Activated CD4-positive, alpha-beta memory T cell treated with anti-CD3 and anti-CD28 coated beads for 36 hours (primary cell): ENCODE measurements around the gene RCCD1. TPM values are rescaled to one million over a fixed set of nuclear protein-coding genes. Genes with fewer than 3 reads are reported as not detected.

Experiments used
- CTCF ChIA-PET: fragments of 350-600 bp; sonication (Branson Sonifier 250); formaldehyde crosslinking; loops from one replicate; lab custom pipeline; 2021; ENCODE audit warnings: antibody characterized with exemption, inconsistent platforms; lab: Charles Lee
- POLR2A ChIA-PET: fragments of 350-600 bp; sonication (Branson Sonifier 250); formaldehyde crosslinking; loops from one replicate; lab custom pipeline; 2021; ENCODE audit warnings: antibody characterized with exemption; lab: Charles Lee
- DNase-seq: peaks from one replicate; pipeline ENCODE4 v3.0.0-alpha.2; 2020
- H3K27ac Mint-ChIP-seq: one replicate; pipeline ENCODE4 v1.8.0; 2021; ENCODE audit warnings: mixed read lengths
- H3K27me3 Mint-ChIP-seq: one replicate; pipeline ENCODE4 v1.8.0; 2021; ENCODE audit warnings: mixed read lengths
- H3K36me3 Mint-ChIP-seq: one replicate; pipeline ENCODE4 v1.8.0; 2021; ENCODE audit warnings: mixed read lengths
- H3K4me1 Mint-ChIP-seq: one replicate; pipeline ENCODE4 v1.8.0; 2021; ENCODE audit warnings: low read depth, mixed read lengths
- H3K4me3 Mint-ChIP-seq: one replicate; pipeline ENCODE4 v1.8.0; 2021; ENCODE audit warnings: mild to moderate bottlenecking, mixed read lengths
- H3K9me3 Mint-ChIP-seq: one replicate; pipeline ENCODE4 v1.8.0; 2021; ENCODE audit warnings: mixed read lengths
- intact Hi-C: fragments of 100-400 bp; cut with micrococcal nuclease; formaldehyde crosslinking; loops from one replicate; pipeline ENCODE4 v1.15.1; 2023
- total RNA-seq, 2 experiments: library from RNA; stranded (reverse); gene quantifications; one replicate each; pipeline ENCODE4 v1.2.3, GENCODE V29; 2021

RCCD1 gene
- total RNA-seq, 2 experiments from 2014 or later: 39.9 to 41.4 TPM

- H3K27ac Mint-ChIP-seq: no peak overlapping the region
- intact Hi-C loops: no loop called here
- POLR2A ChIA-PET: interaction anchor here (1.0 kb wide), 1 partner anchor 18 kb away, joined by 3 read pairs; no protein-coding TSS in a partner anchor
- no peaks in the 10 kb centered on the region for H3K4me1 Mint-ChIP-seq
- H3K9me3 Mint-ChIP-seq: no peaks in the 10 kb centered on the region
- H3K36me3 Mint-ChIP-seq: peaks cover 68% of the 10 kb centered on the region
- CTCF ChIA-PET: interaction anchor here (2.2 kb wide), 2 partner anchors 14 to 37 kb away, joined by 6 to 7 read pairs; no protein-coding TSS in a partner anchor
- no peaks in the 10 kb centered on the region for H3K27me3 Mint-ChIP-seq
- H3K4me3 Mint-ChIP-seq: no peak overlapping the region
- DNase-seq: no peak
These were observed 15.6 kb downstream of the RCCD1 start for GRCh38 chr15:90970274-90970673.

DNA sequence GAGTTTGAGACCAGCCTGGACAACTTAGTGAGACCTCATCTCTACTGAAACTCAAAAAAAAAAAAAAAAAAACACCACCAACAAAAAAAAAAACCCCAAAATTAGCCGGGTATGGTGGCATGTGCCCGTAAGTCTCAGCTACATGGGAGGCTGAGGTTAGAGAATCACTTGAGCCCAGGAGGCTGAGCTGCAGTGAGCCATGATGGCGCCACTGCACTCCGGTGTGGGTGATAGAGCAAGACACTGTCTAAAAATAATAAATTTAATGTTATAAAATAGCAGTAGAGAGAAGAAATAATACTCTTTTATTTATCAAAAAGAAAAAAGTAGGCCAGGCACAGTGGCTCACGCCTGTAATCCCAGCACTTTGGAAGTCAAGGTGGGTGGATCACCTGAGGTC is 17.4 kb downstream of the RCCD1 start:
- ChIA-PET CTCF (interaction anchor here (0.6 kb wide), 1 partner anchor 300 kb away, joined by 3 read pairs; no protein-coding TSS in a partner anchor), POLR2A (interaction anchor here (0.7 kb wide), 1 partner anchor 11 kb away, joined by 3 read pairs; no protein-coding TSS in a partner anchor)
- Mint-ChIP-seq H3K36me3 (peaks cover 68% of the 10 kb centered on the region), H3K27ac (no peak overlapping the region), H3K4me3 (no peak overlapping the region), H3K4me1 (no peaks in the 10 kb centered on the region), H3K27me3 (no peaks in the 10 kb centered on the region), H3K9me3 (no peaks in the 10 kb centered on the region)
- intact Hi-C loops: no loop called here
- no peak for DNase-seq

DNA sequence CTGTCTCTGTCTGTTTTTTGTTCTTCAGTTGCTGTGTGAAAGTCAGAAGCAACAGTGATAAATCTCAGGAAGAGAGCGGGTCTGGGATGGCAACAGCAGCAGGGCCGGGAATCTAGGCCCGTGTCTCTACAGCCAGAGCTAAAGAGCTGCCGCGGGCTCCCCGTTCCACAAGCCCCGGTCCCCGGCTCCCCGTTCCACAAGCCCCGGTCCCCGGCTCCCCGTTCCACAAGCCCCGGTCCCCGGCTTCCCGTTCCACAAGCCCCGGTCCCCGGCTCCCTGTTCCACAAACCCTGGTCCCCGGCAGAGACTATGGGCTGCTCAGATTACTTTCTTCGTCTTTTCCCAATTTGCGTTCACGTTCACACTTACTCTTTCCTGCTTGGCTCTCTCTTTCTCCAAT is 19.5 kb downstream of the RCCD1 start:
- intact Hi-C loops: no loop called here
- Mint-ChIP-seq H3K4me1 (no peaks in the 10 kb centered on the region), H3K9me3 (no peaks in the 10 kb centered on the region), H3K27ac (no peak overlapping the region), H3K27me3 (no peaks in the 10 kb centered on the region), H3K4me3 (no peak overlapping the region), H3K36me3 (peaks cover 65% of the 10 kb centered on the region)
- DNase-seq: no peak
- POLR2A ChIA-PET: no interaction called here
- CTCF ChIA-PET: no interaction called here

DNA sequence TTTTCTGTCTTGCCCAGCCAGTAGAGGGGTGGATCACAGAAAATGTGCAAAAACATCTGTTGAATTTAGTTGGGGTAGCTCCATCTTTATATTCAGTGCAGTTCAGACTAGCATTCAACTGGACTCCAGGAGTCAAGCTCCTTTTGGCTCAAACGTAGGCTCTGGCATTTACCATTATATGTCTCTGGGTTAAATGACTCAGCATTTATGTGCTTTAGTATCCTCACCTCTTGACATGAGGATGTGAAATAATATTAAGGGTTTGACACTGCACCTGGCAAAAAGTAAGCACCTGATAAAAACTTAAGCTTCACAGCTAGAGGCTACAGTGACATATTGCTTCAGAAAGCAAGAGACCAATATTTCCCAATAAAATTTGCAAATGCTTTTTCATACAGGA is 24.9 kb downstream of the RCCD1 start:
- CTCF ChIA-PET: interaction anchor here (0.5 to 0.8 kb wide), 2 partner anchors 17 to 47 kb away, joined by 3 to 4 read pairs; partner anchors contain the start of gene HDDC3
- Mint-ChIP-seq H3K27ac (no peak overlapping the region), H3K27me3 (no peaks in the 10 kb centered on the region), H3K36me3 (peaks cover 80% of the 10 kb centered on the region), H3K9me3 (no peaks in the 10 kb centered on the region), H3K4me3 (no peak overlapping the region), H3K4me1 (peaks cover 16% of the 10 kb centered on the region)
- no peak for DNase-seq
- POLR2A ChIA-PET: no interaction called here
- intact Hi-C loops: no loop called here

- no peaks in the 10 kb centered on the region for H3K9me3 Mint-ChIP-seq
- H3K36me3 Mint-ChIP-seq: peaks cover 67% of the 10 kb centered on the region
- no peak overlapping the region for H3K4me3 Mint-ChIP-seq
- intact Hi-C loops: no loop called here
- DNase-seq: no peak
- no peak overlapping the region for H3K27ac Mint-ChIP-seq
- peaks cover 16% of the 10 kb centered on the region for H3K4me1 Mint-ChIP-seq
- CTCF ChIA-PET: interaction anchor here (1.9 kb wide), 2 partner anchors 25 to 49 kb away, joined by 7 to 8 read pairs; partner anchors contain the start of gene HDDC3
- no peaks in the 10 kb centered on the region for H3K27me3 Mint-ChIP-seq
- POLR2A ChIA-PET: interaction anchor here (1.7 kb wide), 1 partner anchor 13 kb away, joined by 3 read pairs; the partner anchor contains the start of gene PRC1
These were observed 27.0 kb downstream of the RCCD1 start for GRCh38 chr15:90981681-90982080.

- no peak overlapping the region for H3K27ac Mint-ChIP-seq
These were observed 27.5 kb downstream of the RCCD1 start for GRCh38 chr15:90982135-90982534.

DNA sequence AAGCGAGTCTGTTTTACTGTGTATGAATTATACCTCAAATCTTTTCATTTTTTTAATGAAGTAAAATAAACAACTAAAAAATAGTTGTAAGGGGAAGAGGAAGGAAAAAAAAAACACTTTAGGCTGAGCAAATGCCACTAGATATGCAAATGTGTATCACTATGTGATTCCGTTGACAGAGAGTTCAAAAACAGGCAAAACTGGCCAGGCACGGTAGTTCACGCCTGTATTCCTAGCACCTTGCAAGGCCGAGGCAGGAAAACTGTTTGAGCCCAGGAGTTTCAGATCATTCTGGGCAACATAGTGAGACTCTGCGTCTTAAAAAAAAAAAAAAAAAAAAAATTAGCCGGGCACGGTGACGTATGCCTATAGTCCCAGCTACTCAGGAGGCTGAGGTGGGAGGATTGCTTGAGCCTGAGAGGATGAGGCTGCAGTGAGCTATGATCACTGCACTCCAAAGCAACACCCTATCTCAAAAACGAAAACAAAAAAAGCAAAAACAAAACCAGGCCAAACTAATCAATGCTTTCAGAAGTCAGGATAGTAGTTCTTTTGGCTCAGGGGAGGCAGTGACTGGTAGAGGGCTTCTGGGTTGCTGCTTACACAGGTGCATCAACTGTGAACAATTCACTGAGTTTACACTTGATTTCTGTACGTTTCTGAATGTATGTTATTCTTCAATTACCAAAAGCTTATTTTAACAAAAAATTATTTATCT is 32.3 kb downstream of the RCCD1 start:
- Mint-ChIP-seq H3K4me1 (peaks cover 33% of the 10 kb centered on the region), H3K9me3 (no peaks in the 10 kb centered on the region), H3K27me3 (no peaks in the 10 kb centered on the region), H3K27ac (no peak overlapping the region), H3K36me3 (peaks cover 26% of the 10 kb centered on the region), H3K4me3 (no peak overlapping the region)
- ChIA-PET POLR2A (interaction anchor here (0.9 to 1.4 kb wide), 2 partner anchors 24 to 32 kb away, joined by 3 read pairs; partner anchors contain the start of gene RCCD1), CTCF (no interaction called here)
- intact Hi-C loops: no loop called here
- DNase-seq: no peak

More at GRCh38 chr15:90982135-90982534, 27.5 kb downstream of the RCCD1 start:
- Mint-ChIP-seq H3K27me3 (no peaks in the 10 kb centered on the region), H3K36me3 (peaks cover 66% of the 10 kb centered on the region), H3K4me1 (peaks cover 18% of the 10 kb centered on the region), H3K9me3 (no peaks in the 10 kb centered on the region), H3K4me3 (no peak overlapping the region)
- intact Hi-C loops: no loop called here
- POLR2A ChIA-PET: interaction anchor here (1.7 kb wide), 1 partner anchor 12 kb away, joined by 3 read pairs; the partner anchor contains the start of gene PRC1
- CTCF ChIA-PET: interaction anchor here (1.9 kb wide), 2 partner anchors 26 to 49 kb away, joined by 8 to 10 read pairs; partner anchors contain the start of gene HDDC3
- DNase-seq: no peak

DNA sequence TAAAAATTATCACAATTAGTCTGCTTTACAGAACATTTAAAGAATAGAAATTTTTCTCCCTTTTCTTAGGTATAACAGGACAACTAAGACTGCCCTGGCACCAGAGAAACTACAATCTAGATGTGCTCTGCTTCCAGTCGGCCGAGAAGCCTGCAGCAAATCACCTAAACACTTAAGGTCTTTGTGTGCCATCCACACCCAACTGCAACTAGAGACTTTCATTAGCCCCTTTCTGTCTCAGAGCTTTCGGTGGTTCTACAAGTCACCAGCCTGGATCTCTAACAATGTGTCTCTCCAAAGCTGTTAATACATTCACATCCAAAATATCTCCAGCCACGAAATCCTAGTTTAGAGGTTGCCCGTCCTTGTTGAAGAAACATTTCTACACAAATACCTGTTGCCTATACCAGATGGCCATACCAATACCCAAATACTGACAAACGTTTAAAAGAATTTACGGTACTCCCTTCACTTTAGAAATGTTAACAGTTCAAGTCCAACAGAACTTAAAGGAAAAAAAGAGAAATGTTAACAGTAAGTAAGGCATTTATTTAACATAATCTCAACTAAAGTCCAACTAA is 33.0 kb downstream of the RCCD1 start:
- no peaks in the 10 kb centered on the region for H3K27me3 Mint-ChIP-seq
- ChIA-PET CTCF (interaction anchor here (1.1 kb wide), 1 partner anchor 53 kb away, joined by 4 read pairs; no protein-coding TSS in a partner anchor), POLR2A (interaction anchor here (0.7 to 1.4 kb wide), 3 partner anchors 17 to 33 kb away, joined by 3 read pairs; partner anchors contain the start of gene RCCD1)
- H3K27ac Mint-ChIP-seq: no peak overlapping the region
- peaks cover 34% of the 10 kb centered on the region for H3K4me1 Mint-ChIP-seq
- H3K36me3 Mint-ChIP-seq: peaks cover 23% of the 10 kb centered on the region
- intact Hi-C loops: no loop called here
- no peak for DNase-seq
- no peaks in the 10 kb centered on the region for H3K9me3 Mint-ChIP-seq
- no peak overlapping the region for H3K4me3 Mint-ChIP-seq

- H3K9me3 Mint-ChIP-seq: no peaks in the 10 kb centered on the region
- H3K4me1 Mint-ChIP-seq: peaks cover 34% of the 10 kb centered on the region
- POLR2A ChIA-PET: interaction anchor here (0.7 to 1.4 kb wide), 2 partner anchors 18 to 34 kb away, joined by 3 read pairs; partner anchors contain the start of gene RCCD1
- intact Hi-C loops: no loop called here
- H3K36me3 Mint-ChIP-seq: peaks cover 21% of the 10 kb centered on the region
- CTCF ChIA-PET: interaction anchor here (1.1 kb wide), 1 partner anchor 54 kb away, joined by 4 read pairs; no protein-coding TSS in a partner anchor
- no peak overlapping the region for H3K4me3 Mint-ChIP-seq
- DNase-seq: no peak
- no peak overlapping the region for H3K27ac Mint-ChIP-seq
- H3K27me3 Mint-ChIP-seq: no peaks in the 10 kb centered on the region
These were observed 33.6 kb downstream of the RCCD1 start for GRCh38 chr15:90988296-90988695.

GRCh38 chr15:90989040-90989768 is 34.5 kb downstream of the RCCD1 start:
- intact Hi-C loops: no loop called here
- peaks cover 31% of the 10 kb centered on the region for H3K4me1 Mint-ChIP-seq
- no peaks in the 10 kb centered on the region for H3K27me3 Mint-ChIP-seq
- no peak for DNase-seq
- no peaks in the 10 kb centered on the region for H3K9me3 Mint-ChIP-seq
- no peak overlapping the region for H3K27ac Mint-ChIP-seq
- POLR2A ChIA-PET: no interaction called here
- peaks cover 15% of the 10 kb centered on the region for H3K36me3 Mint-ChIP-seq
- no peak overlapping the region for H3K4me3 Mint-ChIP-seq
- CTCF ChIA-PET: interaction anchor here (1.1 kb wide), 1 partner anchor 55 kb away, joined by 4 read pairs; no protein-coding TSS in a partner anchor

GRCh38 chr15:90990446-90990845 is 35.8 kb downstream of the RCCD1 start:
- Mint-ChIP-seq H3K4me3 (no peak overlapping the region), H3K9me3 (no peaks in the 10 kb centered on the region), H3K27me3 (peaks cover 2% of the 10 kb centered on the region), H3K4me1 (peaks cover 37% of the 10 kb centered on the region), H3K27ac (no peak overlapping the region), H3K36me3 (peaks cover 11% of the 10 kb centered on the region)
- intact Hi-C loops: no loop called here
- DNase-seq: no peak
- POLR2A ChIA-PET: no interaction called here
- CTCF ChIA-PET: interaction anchor here (1.4 kb wide), 1 partner anchor 43 kb away, joined by 6 read pairs; no protein-coding TSS in a partner anchor
